Measurements from ENCODE around the gene STH. TPM values are rescaled to one million over a fixed set of nuclear protein-coding genes. Genes with fewer than 3 reads are reported as not detected.
A peak's percentile ranks its signal among the peaks of the same experiment; 100 is the strongest.

Gene STH
- total RNA-seq, 1 donor from 2014 or later = not detected

DNA sequence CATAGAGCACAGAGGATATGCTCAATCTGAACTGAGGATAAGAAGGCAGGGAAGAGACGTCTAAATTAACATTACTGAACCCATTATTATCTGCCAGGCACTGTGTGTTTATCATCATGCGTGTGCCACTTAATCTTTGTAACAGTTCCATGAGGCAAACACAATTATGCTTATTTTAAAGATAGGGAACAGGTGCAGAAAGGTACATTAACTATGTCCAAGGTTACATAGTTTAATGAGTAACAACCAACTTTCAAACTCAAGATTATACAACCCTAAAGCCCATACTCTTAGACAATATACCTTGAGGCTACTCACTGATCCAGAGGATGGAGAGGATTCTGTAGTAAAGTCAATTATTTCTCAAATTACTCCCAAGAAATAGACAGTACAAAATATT is 43.2 kb downstream of the STH start:
- Histone ChIP-seq H3K79me2 (ENCODE audit: low read depth) (peaks cover 32% of the 10 kb centered on the region), H3F3A (ENCODE audit: low read depth) (peaks cover 12% of the 10 kb centered on the region), H4K20me1 (ENCODE audit: low read depth) (peaks cover 44% of the 10 kb centered on the region), H3K4me1 (peaks cover 12% of the 10 kb centered on the region), H2AFZ (replicated peaks) (no peak overlapping the region), H3K9ac (no peak overlapping the region), H3K4me2 (no peak overlapping the region), H3K36me3 (peaks cover 30% of the 10 kb centered on the region), H3K9me3 (ENCODE audit: low read depth) (no peaks in the 10 kb centered on the region), H3K27me3 (no peaks in the 10 kb centered on the region), H3K4me3 (no peak overlapping the region), H3K27ac (no peak overlapping the region)
- Mint-ChIP-seq H3K36me3 (peaks cover 42% of the 10 kb centered on the region), H3K4me3 (no peak overlapping the region), H3K9me3 (no peaks in the 10 kb centered on the region), H3K4me1 (peaks cover 14% of the 10 kb centered on the region), H3K27me3 (ENCODE audit: insufficient read depth, low read depth) (no peaks in the 10 kb centered on the region), H3K27ac (no peak overlapping the region)
- TF ChIP-seq EZH2phosphoT487 (IDR thresholded peaks at IDR 0.05) (no peak), EZH2 (IDR thresholded peaks at IDR 0.05) (no peak)
- TF ChIP-seq, protein P1, sequence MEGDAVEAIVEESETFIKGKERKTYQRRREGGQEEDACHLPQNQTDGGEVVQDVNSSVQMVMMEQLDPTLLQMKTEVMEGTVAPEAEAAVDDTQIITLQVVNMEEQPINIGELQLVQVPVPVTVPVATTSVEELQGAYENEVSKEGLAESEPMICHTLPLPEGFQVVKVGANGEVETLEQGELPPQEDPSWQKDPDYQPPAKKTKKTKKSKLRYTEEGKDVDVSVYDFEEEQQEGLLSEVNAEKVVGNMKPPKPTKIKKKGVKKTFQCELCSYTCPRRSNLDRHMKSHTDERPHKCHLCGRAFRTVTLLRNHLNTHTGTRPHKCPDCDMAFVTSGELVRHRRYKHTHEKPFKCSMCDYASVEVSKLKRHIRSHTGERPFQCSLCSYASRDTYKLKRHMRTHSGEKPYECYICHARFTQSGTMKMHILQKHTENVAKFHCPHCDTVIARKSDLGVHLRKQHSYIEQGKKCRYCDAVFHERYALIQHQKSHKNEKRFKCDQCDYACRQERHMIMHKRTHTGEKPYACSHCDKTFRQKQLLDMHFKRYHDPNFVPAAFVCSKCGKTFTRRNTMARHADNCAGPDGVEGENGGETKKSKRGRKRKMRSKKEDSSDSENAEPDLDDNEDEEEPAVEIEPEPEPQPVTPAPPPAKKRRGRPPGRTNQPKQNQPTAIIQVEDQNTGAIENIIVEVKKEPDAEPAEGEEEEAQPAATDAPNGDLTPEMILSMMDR (IDR thresholded peaks at IDR 0.05) = no peak
- no peak for DNase-seq (ENCODE audit: low spot score)

DNA sequence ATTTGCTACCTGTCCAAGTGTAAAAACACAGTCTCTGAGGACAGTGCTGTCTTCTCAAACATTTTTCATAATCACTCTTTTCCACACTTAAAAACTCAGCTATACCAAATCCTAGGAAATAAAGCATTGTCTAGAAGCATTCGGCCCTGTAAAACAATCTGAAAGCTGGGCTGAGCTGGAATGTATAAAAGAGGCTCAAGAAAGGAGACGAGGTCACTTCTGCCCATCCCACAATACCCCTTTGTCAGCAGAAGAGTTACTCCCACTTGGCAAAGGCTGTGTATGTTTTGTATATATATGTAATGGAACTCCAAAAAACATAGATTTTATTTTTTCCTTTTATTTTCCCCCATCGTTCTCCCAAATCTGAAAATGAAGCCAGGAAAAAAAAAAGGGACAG is 43.9 kb downstream of the STH start:
- Mint-ChIP-seq H3K27me3 (ENCODE audit: insufficient read depth, low read depth) (no peaks in the 10 kb centered on the region), H3K27ac (no peak overlapping the region)
- H3K36me3 ChIP-seq = peaks cover 23% of the 10 kb centered on the region

DNA sequence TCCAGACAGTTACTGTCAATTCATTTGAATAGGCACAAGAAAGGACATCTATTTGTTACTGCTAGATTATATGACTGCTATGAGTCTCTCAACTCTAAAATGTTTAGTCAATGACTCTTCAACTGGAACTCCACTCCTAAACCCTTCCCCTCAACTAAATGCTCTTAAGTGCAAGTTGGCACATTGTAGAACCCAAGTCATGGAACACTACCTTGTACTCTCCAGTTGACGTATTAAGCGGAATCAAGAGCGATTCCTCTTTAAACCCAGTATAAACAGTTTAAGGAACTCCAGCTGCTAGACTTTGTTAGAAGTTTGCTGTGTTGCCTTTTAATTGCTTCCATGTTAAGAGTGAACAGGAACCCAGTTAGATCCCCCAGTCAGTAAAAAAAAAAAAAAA is 44.6 kb downstream of the STH start:
- Mint-ChIP-seq H3K27me3 (ENCODE audit: insufficient read depth, low read depth) (no peaks in the 10 kb centered on the region), H3K4me1 (peaks cover 14% of the 10 kb centered on the region), H3K4me3 (no peak overlapping the region), H3K36me3 (peaks cover 40% of the 10 kb centered on the region), H3K27ac (no peak overlapping the region), H3K9me3 (no peaks in the 10 kb centered on the region)
- no peak for DNase-seq (ENCODE audit: low spot score)
- Histone ChIP-seq H4K20me1 (ENCODE audit: low read depth) (peaks cover 43% of the 10 kb centered on the region), H3K36me3 (peaks cover 25% of the 10 kb centered on the region), H3K79me2 (ENCODE audit: low read depth) (peaks cover 29% of the 10 kb centered on the region), H2AFZ (replicated peaks) (no peak overlapping the region), H3K4me3 (no peak overlapping the region), H3K27me3 (no peaks in the 10 kb centered on the region), H3K27ac (peak overlapping the region; percentile 32), H3K4me2 (no peak overlapping the region), H3F3A (ENCODE audit: low read depth) (peaks cover 12% of the 10 kb centered on the region), H3K9me3 (ENCODE audit: low read depth) (no peaks in the 10 kb centered on the region), H3K9ac (no peak overlapping the region), H3K4me1 (peaks cover 12% of the 10 kb centered on the region)
- TF ChIP-seq EZH2phosphoT487 (IDR thresholded peaks at IDR 0.05) (no peak), EZH2 (IDR thresholded peaks at IDR 0.05) (no peak)
- TF ChIP-seq, protein P1 (IDR thresholded peaks at IDR 0.05) = no peak

More for the DNA sequence above, 43.9 kb downstream of the STH start:
- H3K9me3 ChIP-seq (ENCODE audit: low read depth) = no peaks in the 10 kb centered on the region
- H2AFZ ChIP-seq (replicated peaks) = no peak overlapping the region
- no peak for TF ChIP-seq EZH2phosphoT487 (IDR thresholded peaks at IDR 0.05)
- no peak for TF ChIP-seq EZH2 (IDR thresholded peaks at IDR 0.05)
- TF ChIP-seq, protein P1 (IDR thresholded peaks at IDR 0.05) = no peak
- Mint-ChIP-seq H3K9me3 (no peaks in the 10 kb centered on the region), H3K36me3 (peaks cover 43% of the 10 kb centered on the region), H3K4me1 (peaks cover 14% of the 10 kb centered on the region), H3K4me3 (no peak overlapping the region)
- peaks cover 12% of the 10 kb centered on the region for H3F3A ChIP-seq (ENCODE audit: low read depth)
- no peaks in the 10 kb centered on the region for H3K27me3 ChIP-seq
- H3K27ac ChIP-seq = peak overlapping the region; percentile 32
- H3K9ac ChIP-seq = no peak overlapping the region
- no peak overlapping the region for H3K4me2 ChIP-seq
- no peak for DNase-seq (ENCODE audit: low spot score)
- peaks cover 12% of the 10 kb centered on the region for H3K4me1 ChIP-seq
- H3K4me3 ChIP-seq = no peak overlapping the region
- H3K79me2 ChIP-seq (ENCODE audit: low read depth) = peaks cover 32% of the 10 kb centered on the region
- peaks cover 40% of the 10 kb centered on the region for H4K20me1 ChIP-seq (ENCODE audit: low read depth)

Measured in neural progenitor cell (in vitro differentiated cells).